Dedifferentiated amniotic fluid mesenchymal stem cell (primary cell): ENCODE measurements around the gene TMPRSS6.

Experiments used
- DNase-seq: peaks from one replicate; pipeline ENCODE4 v3.0.0-alpha.2; 2016; ENCODE audit errors: extremely low spot score

The TMPRSS6 gene

GRCh38 chr22:37051391-37052385, 57.8 kb downstream of the TMPRSS6 start, which contains the start of gene KCTD17:
KCTD17 (plus strand) TSS chr22:37051742; CDS start chr22:37051761, 19 bp downstream.
- DNase-seq, result peak; percentile 35

- no peak for DNase-seq
These were observed 58.6 kb downstream of the TMPRSS6 start for GRCh38 chr22:37050913-37051312.

- no peak for DNase-seq
These were observed 60.3 kb downstream of the TMPRSS6 start for GRCh38 chr22:37049224-37049623.

GRCh38 chr22:37048133-37048532, 61.4 kb downstream of the TMPRSS6 start:
- no peak for DNase-seq

GRCh38 chr22:37047006-37047405, 62.5 kb downstream of the TMPRSS6 start:
- DNase-seq, result no peak

GRCh38 chr22:37046589-37046988, 62.9 kb downstream of the TMPRSS6 start:
- DNase-seq, result no peak

- DNase-seq, result no peak
These were observed 63.6 kb downstream of the TMPRSS6 start for GRCh38 chr22:37045958-37046357.

- no peak for DNase-seq
These were observed 64.6 kb downstream of the TMPRSS6 start for GRCh38 chr22:37044634-37045625.

- DNase-seq, result no peak
These were observed 65.5 kb downstream of the TMPRSS6 start for GRCh38 chr22:37043828-37044538.

- DNase-seq, result no peak
These were observed 66.2 kb downstream of the TMPRSS6 start for GRCh38 chr22:37043209-37043827.

GRCh38 chr22:37039466-37039865, 70.0 kb downstream of the TMPRSS6 start:
- no peak for DNase-seq

- DNase-seq, result no peak
These were observed 71.8 kb downstream of the TMPRSS6 start for GRCh38 chr22:37037669-37038068.

- DNase-seq, result no peak
These were observed 72.7 kb downstream of the TMPRSS6 start for GRCh38 chr22:37036655-37037377.

GRCh38 chr22:37033605-37034430, 75.7 kb downstream of the TMPRSS6 start:
- no peak for DNase-seq

GRCh38 chr22:37032535-37033460, 76.7 kb downstream of the TMPRSS6 start:
- no peak for DNase-seq

- DNase-seq, result no peak
These were observed 77.4 kb downstream of the TMPRSS6 start for GRCh38 chr22:37032134-37032534.

GRCh38 chr22:37030560-37031281, 78.8 kb downstream of the TMPRSS6 start:
- DNase-seq, result no peak
